ENCODE data around the gene FHL1.
"Not testable (repeated sequence)": the region's sequence is repeated elsewhere in the genome, so short reads cannot be mapped to it uniquely, and the experiment has no call there.

FHL1 gene

DNA sequence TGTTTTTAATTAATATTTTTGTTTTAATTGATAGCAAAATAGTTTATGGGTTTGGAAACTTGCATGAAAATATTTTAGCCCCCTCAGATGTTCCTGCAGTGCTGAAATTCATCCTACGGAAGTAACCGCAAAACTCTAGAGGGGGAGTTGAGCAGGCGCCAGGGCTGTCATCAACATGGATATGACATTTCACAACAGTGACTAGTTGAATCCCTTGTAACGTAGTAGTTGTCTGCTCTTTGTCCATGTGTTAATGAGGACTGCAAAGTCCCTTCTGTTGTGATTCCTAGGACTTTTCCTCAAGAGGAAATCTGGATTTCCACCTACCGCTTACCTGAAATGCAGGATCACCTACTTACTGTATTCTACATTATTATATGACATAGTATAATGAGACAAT lies 63.5 kb downstream of the FHL1 start:
- peak; percentile 72 for DNase-seq

DNA sequence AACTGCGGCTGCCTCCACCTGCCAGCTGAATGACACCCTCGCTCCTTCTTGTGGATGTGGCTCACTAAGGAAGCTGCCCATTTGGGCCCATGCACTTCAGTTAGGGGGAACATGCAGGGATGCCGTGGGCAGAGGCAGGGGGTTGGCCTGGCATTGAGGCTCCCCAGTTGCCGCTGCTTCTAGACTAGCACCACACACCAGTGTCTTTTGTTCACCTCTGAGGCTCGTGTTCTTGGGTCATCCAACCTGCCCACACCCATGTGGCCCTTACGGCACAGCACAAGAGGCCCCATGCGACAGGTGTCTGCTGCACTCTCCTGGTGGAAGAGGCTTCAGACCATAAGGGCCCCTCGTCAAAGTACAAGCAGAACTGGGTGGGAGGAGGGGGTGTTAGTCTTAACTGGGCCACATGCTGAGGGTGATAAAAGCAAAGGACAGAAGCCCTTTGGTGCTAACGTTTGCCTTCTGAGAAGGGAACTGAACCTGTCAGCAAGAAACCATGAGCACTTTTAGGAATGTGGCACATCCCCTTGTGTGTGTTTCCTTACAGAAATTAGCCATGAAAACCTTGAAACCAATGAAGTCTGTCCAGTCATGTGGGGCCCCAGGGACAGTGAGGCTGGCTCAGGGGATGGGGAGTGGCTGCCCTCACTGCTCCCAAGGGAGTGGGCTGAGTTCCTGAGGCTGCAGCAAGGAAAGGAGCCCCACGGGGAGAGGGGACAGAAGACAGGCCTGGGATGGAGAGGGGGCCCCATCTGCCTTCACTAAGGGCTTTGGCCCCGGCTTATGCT lies 64.6 kb downstream of the FHL1 start:
- no peak for DNase-seq

DNA sequence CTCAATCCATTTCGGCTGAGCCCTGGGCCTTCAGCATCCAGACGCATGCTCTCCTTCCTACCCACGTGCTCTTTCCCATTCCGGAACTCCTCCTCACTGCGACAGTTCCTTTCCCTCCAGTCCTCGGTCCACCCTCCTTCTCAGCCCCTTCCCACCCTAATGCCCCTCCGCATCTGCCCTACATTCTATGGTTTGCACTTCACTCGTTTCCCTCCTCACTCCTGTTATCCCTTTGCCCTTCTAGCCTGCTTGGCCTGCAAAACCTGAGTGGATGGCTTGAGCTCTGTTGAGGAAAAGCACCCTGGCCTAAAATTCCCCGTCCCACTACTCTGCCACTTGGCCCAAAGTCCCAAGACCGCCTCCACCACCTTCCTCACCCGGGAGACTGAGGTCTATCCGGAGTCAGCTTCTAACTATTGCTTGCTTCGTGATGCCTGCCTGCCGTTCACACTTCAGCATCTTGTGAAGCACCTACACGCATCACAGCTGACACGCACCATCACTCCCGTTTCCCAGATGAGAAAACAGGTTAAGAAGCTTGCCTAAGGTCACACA lies 65.3 kb downstream of the FHL1 start:
- DNase-seq: no peak

- DNase-seq: peak; percentile 95
Observed at GRCh38 chrX:136214551-136214950, 67.2 kb downstream of the FHL1 start.

DNA sequence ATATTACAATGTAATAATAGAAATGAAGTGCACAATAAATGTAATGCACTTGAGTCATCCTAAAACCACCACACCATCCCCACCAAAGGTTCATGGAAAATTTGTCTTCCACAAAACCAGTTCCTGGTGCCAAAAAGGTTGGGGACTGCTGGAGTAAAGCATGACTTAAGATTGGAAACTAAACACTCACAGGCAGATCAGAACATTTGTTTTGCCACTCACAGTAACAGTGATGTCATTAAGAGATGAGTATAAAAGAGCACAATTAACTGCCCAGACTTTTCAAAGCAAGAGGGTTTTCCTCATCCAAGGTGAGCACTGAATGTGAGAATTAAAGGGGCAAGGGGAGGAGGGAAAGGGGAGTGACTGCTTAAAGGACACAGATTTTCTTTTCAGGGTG lies 68.2 kb downstream of the FHL1 start:
- peak; percentile 79 for DNase-seq

- DNase-seq: no peak
Observed at GRCh38 chrX:136219893-136220292, 72.6 kb downstream of the FHL1 start.

- no peak for DNase-seq
Observed at GRCh38 chrX:136220540-136220939, 73.2 kb downstream of the FHL1 start.

GRCh38 chrX:136220951-136221350 lies 73.6 kb downstream of the FHL1 start:
- no peak for DNase-seq

DNA sequence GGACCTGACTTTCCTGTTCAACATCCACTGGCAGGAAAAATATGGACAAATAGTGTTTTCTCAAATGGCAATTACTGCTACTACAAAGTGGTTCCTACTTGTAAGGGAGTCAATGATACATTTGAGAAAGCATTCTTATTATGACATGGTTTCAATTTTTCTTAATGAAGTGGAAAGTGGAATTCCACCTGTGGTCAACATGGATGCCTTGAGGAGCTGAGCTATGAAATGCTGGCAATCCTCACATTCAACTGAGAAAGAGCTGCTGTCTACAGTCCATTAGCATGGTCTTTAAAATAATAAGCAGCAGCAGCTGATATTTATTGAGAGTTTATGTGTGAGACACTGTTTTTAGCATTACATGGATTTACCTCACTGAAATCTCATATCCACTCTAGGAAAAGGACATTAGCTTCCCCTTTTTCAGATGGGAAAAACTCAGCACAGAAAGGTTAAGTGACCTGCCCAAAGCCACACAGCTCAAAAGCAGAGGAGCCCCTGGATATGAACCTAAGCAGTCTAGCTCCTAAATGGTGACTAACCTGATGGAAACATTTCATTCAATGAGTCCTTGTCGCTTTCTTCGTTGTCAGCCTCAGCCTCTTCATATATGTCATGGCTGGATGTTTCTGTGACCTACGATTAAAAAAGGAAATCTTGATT lies 74.6 kb downstream of the FHL1 start:
- DNase-seq: no peak

DNA sequence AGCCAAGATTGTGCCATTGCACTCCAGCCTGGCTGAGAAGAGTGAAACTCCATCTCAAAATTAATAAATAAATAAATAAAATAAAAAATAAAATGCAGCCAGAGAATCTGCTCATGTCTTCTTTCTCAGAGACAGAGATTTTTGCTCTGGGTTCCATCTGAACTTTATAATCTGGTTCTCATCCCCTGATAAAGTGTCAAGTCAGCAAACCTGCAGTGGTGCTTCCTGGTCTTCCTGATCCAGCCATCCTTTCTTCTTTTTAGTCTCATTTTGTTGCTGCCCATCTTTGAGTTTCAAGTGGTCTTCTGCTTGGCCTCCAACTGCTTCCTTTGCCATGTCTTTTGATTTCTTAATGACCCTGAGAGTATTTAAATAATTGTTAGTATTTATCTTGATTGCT lies 79.7 kb downstream of the FHL1 start:
- no peak for DNase-seq

GRCh38 chrX:136227948-136228838 lies 80.9 kb downstream of the FHL1 start:
- DNase-seq: no peak

DNA sequence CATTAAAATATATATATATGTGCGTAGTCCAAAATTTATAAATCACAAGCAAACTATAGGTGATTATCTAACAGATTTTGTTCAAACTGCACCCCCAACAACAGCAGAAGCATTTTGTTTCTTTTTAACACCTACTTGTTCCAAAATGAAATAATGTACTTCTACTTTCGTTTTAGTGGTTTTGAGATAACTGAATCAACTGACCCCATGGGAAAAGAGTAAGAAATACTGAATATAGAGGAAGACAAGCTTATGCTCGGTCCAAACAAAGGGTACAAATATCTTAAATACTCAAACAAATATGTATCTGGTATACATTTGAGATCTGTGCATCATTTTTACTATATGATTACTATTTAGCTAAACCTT lies 81.5 kb downstream of the FHL1 start:
- no peak for DNase-seq

GRCh38 chrX:136237074-136237473 lies 89.7 kb downstream of the FHL1 start:
- no peak for DNase-seq

DNA sequence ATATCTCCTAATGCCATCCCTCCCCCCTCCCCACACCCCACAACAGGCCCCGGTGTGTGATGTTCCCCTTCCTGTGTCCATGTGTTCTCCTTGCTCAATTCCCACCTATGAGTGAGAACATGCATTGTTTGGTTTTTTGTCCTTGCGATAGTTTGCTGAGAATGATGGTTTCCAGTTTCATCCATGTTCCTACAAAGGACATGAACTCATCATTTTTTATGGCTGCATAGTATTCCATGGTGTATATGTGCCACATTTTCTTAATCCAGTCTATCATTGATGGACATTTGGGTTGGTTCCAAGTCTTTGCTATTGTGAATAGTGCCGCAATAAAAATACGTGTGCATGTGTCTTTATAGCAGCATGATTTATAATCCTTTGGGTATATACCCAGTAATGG lies 90.5 kb downstream of the FHL1 start:
- not testable (repeated sequence) for DNase-seq

DNA sequence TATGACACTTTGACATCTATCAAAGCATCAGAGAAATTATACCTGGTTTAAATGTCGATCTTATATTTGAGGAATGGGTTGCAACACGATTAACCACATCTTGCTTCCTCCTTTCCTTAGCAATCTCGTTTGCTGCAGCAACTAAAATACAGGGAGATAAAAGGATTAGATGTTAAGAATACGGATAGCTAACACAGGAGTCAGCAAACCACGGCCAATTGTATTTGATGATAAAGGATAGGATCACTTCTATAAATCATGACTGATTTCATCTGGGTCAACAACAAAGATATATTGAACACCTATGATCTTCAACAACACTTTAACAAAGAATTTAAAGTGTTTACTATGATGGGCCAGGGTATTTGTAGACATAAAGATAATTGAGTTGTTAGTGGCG lies 98.9 kb downstream of the FHL1 start:
- DNase-seq: no peak

DNA sequence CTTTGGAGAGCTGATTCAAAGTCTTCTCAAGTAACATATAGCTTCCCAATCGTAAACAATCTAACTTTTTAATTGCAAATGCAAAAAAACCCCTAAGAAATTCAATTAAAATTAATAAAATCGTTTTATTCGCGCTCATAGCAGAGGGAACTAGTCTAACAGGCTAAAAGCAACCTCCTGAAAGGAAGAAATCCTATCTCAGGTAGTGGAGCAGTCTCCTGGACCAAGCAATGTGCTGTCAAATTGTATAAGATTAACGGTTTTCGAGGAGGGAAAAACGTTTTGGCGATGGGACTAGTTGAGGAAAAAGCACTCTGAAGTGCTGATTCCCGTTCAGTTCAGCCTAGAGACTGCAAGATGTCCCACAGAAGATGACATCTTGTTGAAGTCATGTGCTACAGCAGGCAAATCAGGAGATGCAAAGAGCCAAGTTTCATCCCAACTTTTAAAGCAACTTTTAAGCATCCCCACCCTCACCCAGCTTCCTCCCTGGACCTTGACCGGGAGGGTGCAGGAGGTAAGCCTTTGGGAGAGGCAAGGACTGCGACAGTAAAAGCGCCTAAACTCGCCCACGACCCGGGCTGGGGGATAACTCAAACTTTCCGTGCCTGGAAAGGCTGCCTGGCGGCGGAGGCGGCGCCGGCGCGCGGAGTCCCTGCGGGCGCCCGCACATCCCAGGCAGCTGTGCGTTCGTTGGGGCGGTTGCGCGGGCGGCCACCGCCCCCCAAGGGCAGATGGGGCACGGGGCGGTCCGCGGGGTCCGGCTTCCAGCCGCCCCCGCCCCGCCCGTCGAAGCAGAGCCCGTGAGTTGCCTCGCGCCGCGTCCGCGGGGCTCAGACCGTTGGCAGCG lies 103.1 kb downstream of the FHL1 start:
- no peak for DNase-seq

- peak; percentile 47 for DNase-seq
Observed at GRCh38 chrX:136251041-136251991, 104.0 kb downstream of the FHL1 start, which contains the start of gene MAP7D3. Gene MAP7D3 (minus strand): TSS chrX:136251400. CDS start chrX:136251358, 42 bp downstream.

DNA sequence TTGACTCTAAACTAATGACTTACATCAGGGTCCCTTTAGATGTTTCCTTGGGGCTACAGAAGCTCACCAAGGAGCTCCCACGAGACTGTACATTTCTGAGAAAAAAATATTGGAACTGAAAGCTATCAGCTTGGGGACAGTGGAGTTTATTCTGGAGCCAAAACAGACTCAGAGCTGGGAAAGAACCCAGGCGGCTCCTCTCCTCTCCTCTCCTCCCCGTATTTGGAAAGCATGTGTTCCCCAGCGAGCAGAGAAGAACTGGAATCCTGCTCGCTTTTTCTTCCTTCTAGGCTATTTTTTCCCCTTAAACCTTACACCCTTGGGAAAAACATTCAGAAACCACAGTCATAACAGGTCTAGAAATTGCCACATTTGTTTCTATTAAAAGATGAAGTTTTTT lies 108.2 kb downstream of the FHL1 start:
- no peak for DNase-seq

DNA sequence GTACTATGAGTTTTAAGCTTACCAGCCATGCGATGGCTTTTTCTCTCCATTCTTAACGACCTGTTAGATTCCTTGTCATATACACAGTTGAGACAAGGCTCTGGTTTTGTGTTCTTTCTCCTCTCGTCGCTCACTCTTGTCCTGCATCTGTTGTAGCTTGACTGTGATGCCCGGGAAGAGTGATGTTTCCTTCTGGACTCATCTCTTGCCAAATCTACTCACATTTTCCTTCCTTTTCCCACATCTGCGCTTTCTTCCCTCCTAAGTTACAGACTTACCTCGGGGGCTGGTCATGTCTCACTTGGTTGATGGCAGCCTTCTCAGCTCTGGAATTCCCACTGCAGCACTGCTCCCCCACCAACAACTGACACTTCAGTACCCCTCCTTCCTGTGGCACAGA lies 108.7 kb downstream of the FHL1 start:
- DNase-seq: no peak

DNA sequence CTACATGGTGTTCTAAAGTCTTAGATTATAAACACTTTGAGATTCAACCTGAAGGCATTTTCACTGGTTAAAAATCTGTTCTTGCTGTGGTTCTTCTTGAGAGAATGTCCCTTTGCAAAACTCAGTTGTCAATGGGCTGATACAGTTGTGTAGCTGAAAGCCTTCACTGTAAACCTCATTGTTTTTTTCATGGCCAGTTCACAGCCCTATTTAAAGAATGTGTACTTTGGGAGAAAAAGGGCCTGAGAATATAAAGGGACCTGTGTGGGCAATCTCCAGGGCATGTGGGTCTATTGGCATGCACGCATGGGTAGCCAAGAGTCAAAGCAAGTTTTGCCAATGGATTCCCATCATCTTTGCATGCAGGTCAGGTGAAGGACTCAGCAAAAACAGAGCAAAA lies 111.6 kb downstream of the FHL1 start:
- no peak for DNase-seq

DNA sequence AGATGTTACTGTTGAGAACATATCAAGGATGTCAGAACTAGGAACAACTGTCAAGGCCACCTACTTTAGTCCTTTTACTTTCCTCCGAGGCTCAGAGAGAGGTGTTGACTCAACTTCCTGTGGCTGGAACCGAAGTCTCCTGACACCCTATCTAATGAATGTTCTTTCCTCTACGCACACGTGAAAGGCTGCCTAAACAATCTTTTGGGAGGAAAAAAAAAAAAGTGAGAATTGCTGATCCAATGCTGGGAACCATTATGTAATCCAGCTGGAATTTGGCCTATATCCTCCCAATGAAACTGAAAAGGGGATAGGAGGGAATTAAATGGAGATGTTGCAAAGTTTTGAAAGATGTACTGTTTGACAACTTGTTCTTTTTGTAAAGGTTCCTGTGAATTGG lies 112.2 kb downstream of the FHL1 start:
- peak; percentile 89 for DNase-seq
